HG03175 (cell line): ENCODE results near the gene JAZF1.
"Not testable (repeated sequence)": the region's sequence is repeated elsewhere in the genome, so short reads cannot be mapped to it uniquely, and the experiment has no call there.

Experiments used
- ATAC-seq: cut with Tn5 transposase; IDR thresholded peaks from one replicate; pipeline ENCODE4 v1.9.1; 2021; ENCODE audit warnings: mild to moderate bottlenecking, moderate library complexity; ENCODE audit not compliant: unreplicated experiment

The JAZF1 gene

GRCh38 chr7:27890205-27890849 lies 290.3 kb downstream of the JAZF1 start:
- peak; percentile 100 for ATAC-seq

GRCh38 chr7:27889800-27890199 lies 290.8 kb downstream of the JAZF1 start:
- no peak for ATAC-seq

GRCh38 chr7:27888736-27889135 lies 291.9 kb downstream of the JAZF1 start:
- no peak for ATAC-seq

- ATAC-seq, result not testable (repeated sequence)
These were observed 293.9 kb downstream of the JAZF1 start for GRCh38 chr7:27886710-27887109.

GRCh38 chr7:27885652-27886051 lies 294.9 kb downstream of the JAZF1 start:
- ATAC-seq, result no peak

- ATAC-seq, result no peak
These were observed 296.9 kb downstream of the JAZF1 start for GRCh38 chr7:27883696-27884095.

- no peak for ATAC-seq
These were observed 303.8 kb downstream of the JAZF1 start for GRCh38 chr7:27876756-27877155.

GRCh38 chr7:27875832-27876231 lies 304.8 kb downstream of the JAZF1 start:
- no peak for ATAC-seq

GRCh38 chr7:27875061-27875460 lies 305.5 kb downstream of the JAZF1 start:
- no peak for ATAC-seq

- ATAC-seq, result no peak
These were observed 306.3 kb downstream of the JAZF1 start for GRCh38 chr7:27873981-27874957.

GRCh38 chr7:27872356-27873275 lies 308.0 kb downstream of the JAZF1 start:
- no peak for ATAC-seq

- ATAC-seq, result no peak
These were observed 308.7 kb downstream of the JAZF1 start for GRCh38 chr7:27871866-27872265.

- ATAC-seq, result no peak
These were observed 309.5 kb downstream of the JAZF1 start for GRCh38 chr7:27871086-27871485.

GRCh38 chr7:27870595-27870994 lies 310.0 kb downstream of the JAZF1 start:
- ATAC-seq, result no peak

- ATAC-seq, result no peak
These were observed 311.5 kb downstream of the JAZF1 start for GRCh38 chr7:27869056-27869455.

GRCh38 chr7:27868131-27868550 lies 312.5 kb downstream of the JAZF1 start:
- no peak for ATAC-seq

- no peak for ATAC-seq
These were observed 313.5 kb downstream of the JAZF1 start for GRCh38 chr7:27866828-27867672.

- ATAC-seq, result no peak
These were observed 314.3 kb downstream of the JAZF1 start for GRCh38 chr7:27866256-27866655.

GRCh38 chr7:27863880-27864279 lies 316.7 kb downstream of the JAZF1 start:
- ATAC-seq, result no peak

- ATAC-seq, result no peak
These were observed 318.8 kb downstream of the JAZF1 start for GRCh38 chr7:27861747-27862146.
